ENCODE measurements around the gene KRT71. TPM values are rescaled to one million over a fixed set of nuclear protein-coding genes. Genes with fewer than 3 reads are reported as not detected.

The KRT71 gene
- total RNA-seq, 1 donor from 2014 or later, result not detected

DNA sequence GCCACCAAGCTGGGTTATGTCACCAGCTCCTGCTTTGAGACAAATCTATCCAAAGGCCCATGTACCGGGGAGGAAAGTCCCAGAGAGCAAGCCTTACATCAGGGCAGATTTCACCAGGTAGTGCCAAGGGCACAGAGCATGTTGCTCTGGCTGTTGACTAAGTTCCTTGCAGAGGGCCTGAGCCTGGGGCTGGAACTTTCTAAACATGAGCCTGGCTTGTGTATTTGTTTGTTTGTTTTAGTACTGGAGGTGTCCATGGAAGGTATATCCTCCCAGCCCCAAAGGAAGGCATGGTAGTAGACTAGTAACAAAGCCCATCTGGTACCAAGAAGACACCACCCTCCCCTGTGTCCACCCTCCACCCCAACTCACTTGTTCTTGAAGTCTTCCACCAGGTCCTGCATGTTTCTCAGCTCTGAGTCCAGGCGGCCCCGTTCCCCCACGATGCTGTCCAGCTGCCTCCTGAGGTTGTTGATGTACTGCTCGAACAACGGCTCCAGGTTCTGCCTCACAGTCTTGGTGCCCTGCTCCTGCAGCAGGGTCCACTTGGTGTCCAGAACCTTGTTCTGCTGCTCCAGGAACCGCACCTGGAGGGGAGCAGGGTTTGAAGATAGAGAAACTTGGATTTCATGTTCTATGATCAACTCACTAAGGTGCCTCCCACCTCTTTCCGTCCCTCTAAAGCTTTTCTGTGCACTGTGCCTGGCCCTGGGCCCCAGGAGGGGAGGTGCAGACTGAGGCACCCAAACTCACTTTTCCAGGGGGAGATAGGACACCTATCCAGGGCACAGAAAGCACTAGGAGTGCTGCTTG is 34.2 kb downstream of the KRT71 start:
- TF ChIP-seq, protein P1, sequence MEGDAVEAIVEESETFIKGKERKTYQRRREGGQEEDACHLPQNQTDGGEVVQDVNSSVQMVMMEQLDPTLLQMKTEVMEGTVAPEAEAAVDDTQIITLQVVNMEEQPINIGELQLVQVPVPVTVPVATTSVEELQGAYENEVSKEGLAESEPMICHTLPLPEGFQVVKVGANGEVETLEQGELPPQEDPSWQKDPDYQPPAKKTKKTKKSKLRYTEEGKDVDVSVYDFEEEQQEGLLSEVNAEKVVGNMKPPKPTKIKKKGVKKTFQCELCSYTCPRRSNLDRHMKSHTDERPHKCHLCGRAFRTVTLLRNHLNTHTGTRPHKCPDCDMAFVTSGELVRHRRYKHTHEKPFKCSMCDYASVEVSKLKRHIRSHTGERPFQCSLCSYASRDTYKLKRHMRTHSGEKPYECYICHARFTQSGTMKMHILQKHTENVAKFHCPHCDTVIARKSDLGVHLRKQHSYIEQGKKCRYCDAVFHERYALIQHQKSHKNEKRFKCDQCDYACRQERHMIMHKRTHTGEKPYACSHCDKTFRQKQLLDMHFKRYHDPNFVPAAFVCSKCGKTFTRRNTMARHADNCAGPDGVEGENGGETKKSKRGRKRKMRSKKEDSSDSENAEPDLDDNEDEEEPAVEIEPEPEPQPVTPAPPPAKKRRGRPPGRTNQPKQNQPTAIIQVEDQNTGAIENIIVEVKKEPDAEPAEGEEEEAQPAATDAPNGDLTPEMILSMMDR (IDR thresholded peaks at IDR 0.05; ENCODE audit: unreplicated experiment), result no peak
- Mint-ChIP-seq H3K4me3 (no peak overlapping the region), H3K9me3 (no peaks in the 10 kb centered on the region), H3K36me3 (no peaks in the 10 kb centered on the region), H3K4me1 (peaks cover 18% of the 10 kb centered on the region), H3K27ac (no peak overlapping the region), H3K27me3 (ENCODE audit: low read depth) (peaks cover 22% of the 10 kb centered on the region)
- no peak for DNase-seq (ENCODE audit: low spot score in 2 of 2, unreplicated experiment in 2 of 2)

DNA sequence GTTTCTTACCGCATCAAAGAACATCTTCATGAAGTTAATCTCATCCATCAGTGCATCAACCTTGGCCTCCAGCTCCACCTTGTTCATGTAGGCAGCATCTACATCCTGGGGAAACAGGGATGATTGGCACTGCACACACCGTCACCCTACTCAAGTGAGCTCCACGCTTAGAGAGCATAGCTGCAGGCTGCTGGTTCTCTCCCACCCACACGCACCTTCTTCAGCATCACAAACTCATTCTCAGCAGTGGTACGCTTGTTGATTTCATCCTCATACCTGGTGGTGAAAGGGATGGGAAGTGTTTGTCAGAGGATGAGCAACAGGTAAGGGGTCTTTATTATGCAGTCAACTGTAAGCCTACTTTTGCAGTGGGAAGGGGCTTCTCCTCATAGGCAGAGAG is 35.1 kb downstream of the KRT71 start:
- no peak for DNase-seq (ENCODE audit: low spot score in 2 of 2, unreplicated experiment in 2 of 2)
- no peak overlapping the region for H3K27ac Mint-ChIP-seq
- no peaks in the 10 kb centered on the region for H3K9me3 Mint-ChIP-seq
- no peak overlapping the region for H3K4me3 Mint-ChIP-seq
- peaks cover 16% of the 10 kb centered on the region for H3K4me1 Mint-ChIP-seq
- no peaks in the 10 kb centered on the region for H3K36me3 Mint-ChIP-seq
- TF ChIP-seq, protein P1 (IDR thresholded peaks at IDR 0.05; ENCODE audit: unreplicated experiment), result no peak
- peaks cover 29% of the 10 kb centered on the region for H3K27me3 Mint-ChIP-seq (ENCODE audit: low read depth)

DNA sequence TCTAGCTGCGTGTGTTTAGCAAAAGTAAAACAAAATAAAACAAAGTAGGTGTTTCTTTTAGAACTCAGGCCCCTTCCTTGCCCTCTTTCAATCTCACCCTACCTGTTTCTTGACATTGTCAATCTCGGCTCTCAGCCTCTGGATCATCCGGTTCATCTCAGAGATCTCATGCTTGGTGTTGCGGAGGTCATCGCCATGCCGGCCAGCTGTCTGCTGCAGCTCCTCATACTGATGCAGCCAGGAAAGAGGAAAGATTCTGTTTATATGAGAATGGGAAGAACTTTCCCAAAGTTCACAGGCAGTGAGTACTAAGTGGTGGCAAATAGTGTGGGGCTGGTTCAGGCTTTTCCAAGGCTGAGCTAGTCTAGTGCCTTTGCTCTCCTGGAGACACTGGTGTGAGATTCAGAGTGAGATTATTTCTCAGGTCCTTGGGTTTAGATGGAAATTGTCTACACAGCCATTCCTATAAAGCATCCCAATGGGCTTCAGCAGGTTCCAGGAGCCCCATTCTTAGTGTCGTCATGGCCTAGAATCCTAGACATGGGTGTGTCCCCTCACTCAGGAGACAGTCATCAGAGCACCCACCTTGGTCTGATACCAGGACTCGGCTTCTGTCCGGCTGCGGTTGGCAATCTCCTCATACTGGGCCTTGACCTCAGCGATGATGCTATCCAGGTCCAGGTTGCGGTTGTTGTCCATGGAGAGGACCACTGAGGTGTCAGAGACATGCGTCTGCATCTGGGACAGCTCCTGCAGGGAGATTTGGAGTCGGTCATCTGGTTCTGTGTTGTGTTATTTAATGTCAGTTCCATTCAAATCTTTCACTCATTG is 35.7 kb downstream of the KRT71 start:
- no peaks in the 10 kb centered on the region for H3K36me3 Mint-ChIP-seq
- H3K4me3 Mint-ChIP-seq, result no peak overlapping the region
- H3K9me3 Mint-ChIP-seq, result no peaks in the 10 kb centered on the region
- H3K27ac Mint-ChIP-seq, result no peak overlapping the region
- peaks cover 9% of the 10 kb centered on the region for H3K4me1 Mint-ChIP-seq
- peaks cover 32% of the 10 kb centered on the region for H3K27me3 Mint-ChIP-seq (ENCODE audit: low read depth)
- TF ChIP-seq, protein P1 (IDR thresholded peaks at IDR 0.05; ENCODE audit: unreplicated experiment), result no peak
- no peak for DNase-seq (ENCODE audit: low spot score in 2 of 2, unreplicated experiment in 2 of 2)

DNA sequence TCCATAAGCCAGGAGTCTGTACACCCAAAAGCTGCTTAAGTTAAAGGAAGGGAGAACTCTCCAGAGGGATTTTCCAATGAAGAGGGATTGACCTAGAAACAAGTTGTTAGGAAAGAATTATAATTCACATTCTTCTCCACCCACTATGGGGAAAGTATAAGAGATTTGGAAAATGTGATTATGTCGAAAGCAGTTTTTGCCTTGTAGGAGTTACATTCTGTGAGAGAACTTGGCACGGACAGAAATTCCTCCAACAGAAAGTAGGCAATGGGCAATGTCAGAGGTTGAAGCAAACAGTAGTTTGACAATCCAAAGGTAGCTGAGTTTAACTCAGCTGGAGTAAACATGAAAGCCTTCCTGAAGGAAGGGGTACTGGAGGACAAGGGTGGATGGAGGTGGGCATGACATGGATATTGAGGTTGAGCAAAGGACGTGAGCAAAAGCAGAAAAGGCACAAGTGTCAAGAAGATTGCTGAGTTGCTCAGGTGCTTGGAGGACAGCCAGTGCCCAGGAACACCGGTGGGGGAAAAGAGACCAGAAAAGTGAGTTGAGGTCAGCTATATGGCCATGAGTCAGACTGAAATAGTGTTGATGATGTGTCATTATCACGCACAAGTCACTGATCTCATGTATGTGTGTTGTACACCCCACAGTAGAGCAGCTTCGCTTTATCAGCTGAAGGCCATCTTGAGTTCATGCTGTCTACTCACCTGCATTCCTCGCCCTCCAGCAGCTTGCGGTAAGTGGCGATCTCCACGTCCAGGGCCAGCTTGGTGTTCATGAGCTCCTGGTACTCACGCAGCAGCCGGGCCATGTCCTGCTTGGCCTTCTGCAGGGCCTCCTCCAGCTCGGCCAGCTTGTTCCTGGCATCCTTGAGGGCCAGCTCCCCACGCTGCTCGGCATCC is 36.8 kb downstream of the KRT71 start:
- DNase-seq (ENCODE audit: low spot score in 2 of 2, unreplicated experiment in 2 of 2), result no peak
- no peaks in the 10 kb centered on the region for H3K36me3 Mint-ChIP-seq
- no peaks in the 10 kb centered on the region for H3K4me1 Mint-ChIP-seq
- H3K9me3 Mint-ChIP-seq, result peaks cover 3% of the 10 kb centered on the region
- H3K27me3 Mint-ChIP-seq (ENCODE audit: low read depth), result peaks cover 32% of the 10 kb centered on the region
- H3K4me3 Mint-ChIP-seq, result no peak overlapping the region
- H3K27ac Mint-ChIP-seq, result no peak overlapping the region
- TF ChIP-seq, protein P1 (IDR thresholded peaks at IDR 0.05; ENCODE audit: unreplicated experiment), result no peak

DNA sequence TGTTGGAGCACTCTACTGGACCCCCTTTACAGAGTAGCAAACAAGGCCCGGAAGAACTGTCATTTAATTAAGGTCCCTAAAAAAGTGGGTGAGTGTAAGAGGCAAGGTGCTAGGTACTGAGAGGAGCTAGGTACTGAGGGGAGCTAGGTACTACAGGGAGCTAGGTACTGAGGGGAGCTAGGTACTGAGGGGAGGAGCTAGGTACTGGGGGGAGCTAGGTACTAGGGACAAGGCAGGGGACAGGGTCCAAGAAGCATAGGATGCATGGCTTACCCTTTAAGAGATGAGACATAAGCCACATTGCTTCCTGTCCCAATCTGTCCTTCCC is 37.7 kb downstream of the KRT71 start:
- Mint-ChIP-seq H3K4me1 (no peaks in the 10 kb centered on the region), H3K9me3 (peaks cover 6% of the 10 kb centered on the region), H3K27ac (no peak overlapping the region), H3K27me3 (ENCODE audit: low read depth) (peaks cover 30% of the 10 kb centered on the region), H3K36me3 (no peaks in the 10 kb centered on the region), H3K4me3 (no peak overlapping the region)
- TF ChIP-seq, protein P1 (IDR thresholded peaks at IDR 0.05; ENCODE audit: unreplicated experiment), result no peak
- DNase-seq (ENCODE audit: low spot score in 2 of 2, unreplicated experiment in 2 of 2), result no peak
